ENCODE measurements around the gene PRKX.

GRCh38 chrX:3713225-3713936, at the start of gene PRKX:
- no peak for TF ChIP-seq POLR2AphosphoS5 (IDR thresholded peaks at IDR 0.05; ENCODE audit: low read depth, low read length)
- TF ChIP-seq POLR2A (IDR thresholded peaks at IDR 0.05; ENCODE audit: low read depth, low read length), result no peak
- no peak for TF ChIP-seq TAF1 (IDR thresholded peaks at IDR 0.05; ENCODE audit: low read depth, low read length)
